IMR-90 (cell line): ENCODE measurements around the gene LCTL.

Experiments
- MXI1 ChIP-seq: IDR thresholded peaks from 2 replicates; pipeline ENCODE4 v1.6.1; 2012; ENCODE audit warnings: low read depth, mild to moderate bottlenecking, low read length, moderate library complexity, borderline replicate concordance
- POLR2A ChIP-seq: IDR thresholded peaks from 2 replicates; pipeline ENCODE4 v1.6.1; 2012; ENCODE audit warnings: mild to moderate bottlenecking, low read depth, low read length
- TF ChIP-seq, protein P1 (sequence below): conservative IDR thresholded peaks from 2 replicates; pipeline ENCODE4 v1.5.1; 2012; ENCODE audit warnings: mild to moderate bottlenecking, low read depth, low read length, improper control_type of control experiment

DNA sequence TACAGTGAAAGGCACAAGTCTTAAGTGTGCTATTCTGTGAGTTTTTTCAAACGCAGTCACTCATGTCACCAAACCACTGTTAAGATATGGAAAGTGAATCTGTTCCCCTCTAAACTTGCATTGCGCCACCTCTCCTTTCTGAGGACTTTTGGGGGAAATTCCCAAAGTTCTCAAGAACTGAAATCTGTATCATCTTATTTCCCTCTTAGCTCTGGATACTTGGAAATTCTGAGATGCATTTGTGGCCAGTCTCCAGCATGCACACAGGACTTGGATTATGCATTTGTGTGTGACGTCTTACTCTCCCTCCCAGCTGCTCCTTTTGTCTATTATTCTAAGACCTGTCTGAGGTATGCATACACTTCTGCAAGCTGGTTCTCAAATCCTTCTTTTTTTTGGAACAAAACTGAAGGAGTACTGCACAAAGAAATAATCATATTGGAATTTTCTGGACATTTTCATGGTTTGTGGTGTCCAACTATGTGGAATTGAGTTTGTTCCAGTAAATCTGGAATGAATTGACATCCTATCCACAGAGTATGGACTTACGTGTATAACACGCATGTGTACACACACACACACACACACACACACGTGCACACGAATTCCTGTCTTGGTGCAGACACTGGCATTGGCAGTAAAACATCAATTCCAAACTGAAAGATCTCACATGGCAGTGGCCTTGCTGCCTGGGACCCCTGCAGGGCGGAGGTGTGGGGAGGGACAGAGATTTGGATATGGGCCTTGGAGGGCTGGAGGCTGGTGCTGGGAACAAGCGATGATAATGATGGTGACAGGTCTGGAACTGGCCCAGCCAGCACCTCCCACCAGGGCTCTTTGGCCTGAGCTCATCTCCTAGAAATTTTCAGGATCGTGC is 8.2 kb upstream of the LCTL start:
- TF ChIP-seq POLR2A (no peak), MXI1 (no peak)
- TF ChIP-seq, protein P1, sequence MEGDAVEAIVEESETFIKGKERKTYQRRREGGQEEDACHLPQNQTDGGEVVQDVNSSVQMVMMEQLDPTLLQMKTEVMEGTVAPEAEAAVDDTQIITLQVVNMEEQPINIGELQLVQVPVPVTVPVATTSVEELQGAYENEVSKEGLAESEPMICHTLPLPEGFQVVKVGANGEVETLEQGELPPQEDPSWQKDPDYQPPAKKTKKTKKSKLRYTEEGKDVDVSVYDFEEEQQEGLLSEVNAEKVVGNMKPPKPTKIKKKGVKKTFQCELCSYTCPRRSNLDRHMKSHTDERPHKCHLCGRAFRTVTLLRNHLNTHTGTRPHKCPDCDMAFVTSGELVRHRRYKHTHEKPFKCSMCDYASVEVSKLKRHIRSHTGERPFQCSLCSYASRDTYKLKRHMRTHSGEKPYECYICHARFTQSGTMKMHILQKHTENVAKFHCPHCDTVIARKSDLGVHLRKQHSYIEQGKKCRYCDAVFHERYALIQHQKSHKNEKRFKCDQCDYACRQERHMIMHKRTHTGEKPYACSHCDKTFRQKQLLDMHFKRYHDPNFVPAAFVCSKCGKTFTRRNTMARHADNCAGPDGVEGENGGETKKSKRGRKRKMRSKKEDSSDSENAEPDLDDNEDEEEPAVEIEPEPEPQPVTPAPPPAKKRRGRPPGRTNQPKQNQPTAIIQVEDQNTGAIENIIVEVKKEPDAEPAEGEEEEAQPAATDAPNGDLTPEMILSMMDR, result no peak
